H9 (cell line): ENCODE results near the gene LAMC1. TPM values are rescaled to one million over a fixed set of nuclear protein-coding genes. Genes with fewer than 3 reads are reported as not detected.

Experiments
- DNase-seq: peaks from one replicate; pipeline ENCODE4 v3.0.0-alpha.2; 2017
- H2AFZ ChIP-seq: one replicate; pipeline ENCODE4 v1.6.1; 2013; ENCODE audit warnings: mild to moderate bottlenecking, low read length, control low read depth, moderate library complexity
- H2AK5ac ChIP-seq: 2 replicates; pipeline ENCODE4 v1.6.1; 2013; ENCODE audit warnings: low read length, control low read depth, mixed read lengths; ENCODE audit not compliant: insufficient read length
- H2BK120ac ChIP-seq: one replicate; pipeline ENCODE4 v1.6.1; 2013; ENCODE audit warnings: low read depth, mild to moderate bottlenecking, low read length, control low read depth, inconsistent platforms; ENCODE audit not compliant: poor library complexity, severe bottlenecking
- H2BK12ac ChIP-seq: 2 replicates; pipeline ENCODE4 v1.6.1; 2013; ENCODE audit warnings: low read length, control low read depth, mixed read lengths, low read depth; ENCODE audit not compliant: insufficient read length
- H2BK15ac ChIP-seq: 2 replicates; pipeline ENCODE4 v1.6.1; 2013; ENCODE audit warnings: low read depth, low read length, control low read depth
- H2BK20ac ChIP-seq: one replicate; pipeline ENCODE4 v1.6.1; 2013; ENCODE audit warnings: low read depth, mild to moderate bottlenecking, low read length, control low read depth, inconsistent platforms; ENCODE audit not compliant: poor library complexity, severe bottlenecking
- H2BK5ac ChIP-seq: 2 replicates; pipeline ENCODE4 v1.6.1; 2013; ENCODE audit warnings: low read length, control low read depth, mixed read lengths; ENCODE audit not compliant: insufficient read length
- H3K14ac ChIP-seq: 2 replicates; pipeline ENCODE4 v1.6.1; 2013; ENCODE audit warnings: low read length, control low read depth; ENCODE audit not compliant: insufficient read depth
- H3K18ac ChIP-seq: 2 replicates; pipeline ENCODE4 v1.6.1; 2013; ENCODE audit warnings: low read depth, mild to moderate bottlenecking, mixed read lengths, low read length, control low read depth; ENCODE audit not compliant: insufficient read length
- H3K23ac ChIP-seq: 2 replicates; pipeline ENCODE4 v1.6.1; 2013; ENCODE audit warnings: low read length, control low read depth, mixed read lengths, low read depth; ENCODE audit not compliant: insufficient read length
- H3K23me2 ChIP-seq: 2 replicates; pipeline ENCODE4 v1.6.1; 2013; ENCODE audit warnings: low read depth, mild to moderate bottlenecking, mixed read lengths, low read length, control low read depth; ENCODE audit not compliant: insufficient read length, poor library complexity, severe bottlenecking
- H3K27ac ChIP-seq: 2 replicates; pipeline ENCODE4 v1.5.1; 2013; ENCODE audit warnings: low read length, control low read depth, mixed read lengths, low read depth; ENCODE audit not compliant: insufficient read length
- H3K27me3 ChIP-seq: 2 replicates; pipeline ENCODE4 v1.6.1; 2013; ENCODE audit warnings: low read length, control low read depth, inconsistent platforms; ENCODE audit not compliant: insufficient read depth
- H3K4ac ChIP-seq: 2 replicates; pipeline ENCODE4 v1.6.1; 2013; ENCODE audit warnings: low read depth, mild to moderate bottlenecking, control low read depth, inconsistent platforms, low read length, moderate library complexity
- H3K4me1 ChIP-seq: 2 replicates; pipeline ENCODE4 v1.6.1; 2013; ENCODE audit warnings: low read length, control low read depth, inconsistent platforms; ENCODE audit not compliant: insufficient read depth
- H3K4me2 ChIP-seq: 2 replicates; pipeline ENCODE4 v1.6.1; 2013; ENCODE audit warnings: low read length, control low read depth, mixed read lengths; ENCODE audit not compliant: insufficient read length, insufficient read depth
- H3K56ac ChIP-seq: 2 replicates; pipeline ENCODE4 v1.6.1; 2013; ENCODE audit warnings: low read depth, mild to moderate bottlenecking, mixed read lengths, low read length, control low read depth; ENCODE audit not compliant: insufficient read length
- H3K79me1 ChIP-seq: 2 replicates; pipeline ENCODE4 v1.6.1; 2013; ENCODE audit warnings: low read depth, mild to moderate bottlenecking, moderate library complexity, low read length, control low read depth, inconsistent platforms; ENCODE audit not compliant: insufficient read depth, poor library complexity, severe bottlenecking
- H3K79me2 ChIP-seq: 2 replicates; pipeline ENCODE4 v1.6.1; 2013; ENCODE audit warnings: low read length, control low read depth, inconsistent platforms; ENCODE audit not compliant: insufficient read depth
- H3K9ac ChIP-seq: 2 replicates; pipeline ENCODE4 v1.6.1; 2013; ENCODE audit warnings: low read length, control low read depth, mixed read lengths; ENCODE audit not compliant: insufficient read length; ENCODE audit errors: extremely low read depth
- H3K9me3 ChIP-seq: one replicate; pipeline ENCODE4 v1.6.1; 2013; ENCODE audit warnings: low read depth, low read length, inconsistent platforms; ENCODE audit not compliant: control insufficient read depth
- H3T11ph ChIP-seq: one replicate; pipeline ENCODE4 v1.6.1; 2013; ENCODE audit warnings: mild to moderate bottlenecking, low read length, control low read depth, inconsistent platforms
- H4K20me1 ChIP-seq: one replicate; pipeline ENCODE4 v1.6.1; 2013; ENCODE audit not compliant: control insufficient read depth, insufficient read length, insufficient read depth
- H4K5ac ChIP-seq: 2 replicates; pipeline ENCODE4 v1.6.1; 2013; ENCODE audit warnings: low read depth, mild to moderate bottlenecking, mixed read lengths, low read length, control low read depth; ENCODE audit not compliant: insufficient read length
- H4K8ac ChIP-seq: replicated peaks from 2 replicates; pipeline ENCODE4 v1.6.1; 2013; ENCODE audit warnings: low read length, control low read depth, mixed read lengths, low read depth; ENCODE audit not compliant: insufficient read length
- H4K91ac ChIP-seq: 2 replicates; pipeline ENCODE4 v1.6.1; 2013; ENCODE audit warnings: low read depth, mild to moderate bottlenecking, moderate library complexity, mixed read lengths, low read length, control low read depth; ENCODE audit not compliant: insufficient read length
- H3K27ac Mint-ChIP-seq, 3 experiments: 2 replicates in 2 of 3; 3 replicates in 1 of 3; pipeline ENCODE4 v1.8.0; 2020 to 2021; ENCODE audit warnings: mixed read lengths in 3 of 3, mild to moderate bottlenecking in 1 of 3, moderate library complexity in 1 of 3
- H3K27me3 Mint-ChIP-seq: 2 replicates; pipeline ENCODE4 v1.8.0; 2021; ENCODE audit warnings: low read depth, mild to moderate bottlenecking, moderate library complexity, mixed read lengths
- H3K36me3 Mint-ChIP-seq, 3 experiments: 2 replicates in 2 of 3; 3 replicates in 1 of 3; pipeline ENCODE4 v1.8.0; 2020 to 2021; ENCODE audit warnings: low read depth in 3 of 3, mixed read lengths in 3 of 3; ENCODE audit not compliant: insufficient read depth in 1 of 3
- H3K4me1 Mint-ChIP-seq, 2 experiments: 2 replicates each; pipeline ENCODE4 v1.8.0; 2020; ENCODE audit warnings: mixed read lengths in 2 of 2
- H3K4me3 Mint-ChIP-seq, 2 experiments: 2 replicates in 1 of 2; 3 replicates in 1 of 2; pipeline ENCODE4 v1.8.0; 2020 to 2021; ENCODE audit warnings: mild to moderate bottlenecking in 2 of 2, mixed read lengths in 2 of 2, moderate library complexity in 1 of 2
- H3K9me3 Mint-ChIP-seq, 2 experiments: 2 replicates in 1 of 2; 3 replicates in 1 of 2; pipeline ENCODE4 v1.8.0; 2020; ENCODE audit warnings: mild to moderate bottlenecking in 2 of 2, mixed read lengths in 2 of 2, moderate library complexity in 1 of 2
- CTCF ChIP-seq: fragments of 200-600 bp; sonication (generic); conservative IDR thresholded peaks from 3 replicates; pipeline ENCODE4 v1.8.0; 2021; ENCODE audit warnings: antibody characterized with exemption, mild to moderate bottlenecking
- WGBS: extraction: QIAGEN DNeasy Blood & Tissue Kit; methylation state at CpG from one replicate; pipeline ENCODE4 v1.1.7; 2013; ENCODE audit warnings: missing lambda C conversion rate, low lambda C conversion rate, mixed read lengths; ENCODE audit not compliant: insufficient read length; ENCODE audit errors: extremely low coverage; 5-methylcytosine and 5-hydroxymethylcytosine counted together
- total RNA-seq: library from RNA; stranded (reverse); gene quantifications from 2 replicates; pipeline ENCODE4 v1.2.1, GENCODE V29; 2021

LAMC1 gene
- total RNA-seq, 1 experiment from 2014 or later, result 96.2 TPM

- Histone ChIP-seq H2BK20ac (no peak overlapping the region), H2BK12ac (no peak overlapping the region), H3K9ac (no peak overlapping the region), H3K56ac (no peak overlapping the region), H4K20me1 (no peaks in the 10 kb centered on the region), H3K4ac (no peak overlapping the region), H3K27ac (no peak overlapping the region), H3K79me2 (0 out of 2 replicates have a peak, but pooled peaks cover 1% of the 10 kb centered on the region), H3K79me1 (no peaks in the 10 kb centered on the region), H2BK15ac (no peak overlapping the region), H3K23ac (no peak overlapping the region), H2AFZ (no peak overlapping the region), H4K8ac (no peak overlapping the region), H3K4me2 (no peak overlapping the region), H3K18ac (no peak overlapping the region), H3K23me2 (no peaks in the 10 kb centered on the region), H3K14ac (no peak overlapping the region), H3K4me1 (peaks cover 11% of the 10 kb centered on the region; the same call in 1 of the 2 replicates), H3K27me3 (no peaks in the 10 kb centered on the region), H2BK5ac (no peak overlapping the region), H2BK120ac (no peak overlapping the region), H3K9me3 (no peaks in the 10 kb centered on the region), H4K91ac (no peak overlapping the region), H2AK5ac (no peak overlapping the region), H4K5ac (no peak overlapping the region), H3T11ph (no peak overlapping the region)
- WGBS, result no CpG with 5 or more reads among the region's 3 CpGs
- Mint-ChIP-seq H3K27me3 (no peaks in the 10 kb centered on the region; the same call in 1 of the 2 replicates), H3K27ac (peak overlapping the region; percentile 31 to 83 (median 66); a peak in 5 of 7 replicates), H3K4me3 (no peak overlapping the region), H3K4me1 (peaks cover 29 to 30% of the 10 kb centered on the region in 2 experiments), H3K9me3 (no peaks in the 10 kb centered on the region), H3K36me3 (no peaks in the 10 kb centered on the region)
- TF ChIP-seq CTCF, result no peak
- no peak for DNase-seq
These were observed 171.9 kb downstream of the LAMC1 start for GRCh38 chr1:183195142-183195574.

Other genes with a start within 250 kb of the LAMC1 start
- 1.1 and 2.4 TPM in 2 replicates for gene NPL, start 233.6 kb upstream of the LAMC1 start, total RNA-seq
- 336 and 338 TPM in 2 replicates for gene DHX9, start 184.1 kb upstream of the LAMC1 start, total RNA-seq
- not detected in 2 replicates for gene SHCBP1L, start 70.3 kb upstream of the LAMC1 start, total RNA-seq
- gene LAMC2, start 162.8 kb downstream of the LAMC1 start, total RNA-seq, result 6.8 and 7.4 TPM in 2 replicates